Adrenal gland (tissue), 5 donors: ENCODE measurements around the gene BSG.

ENCODE experiments used
- POLR2A ChIP-seq, 2 donors: fragments of 450-650 bp; IDR thresholded peaks; one replicate each; pipeline ENCODE4 v1.6.1; 2017; ENCODE audit warnings: antibody characterized with exemption in 2 of 2, mild to moderate bottlenecking in 2 of 2, moderate library complexity in 1 of 2
- TF ChIP-seq, protein P1 (sequence below), 6 experiments: fragments of 450-650 bp in 4 of 6; fragments of 200-600 bp in 2 of 6; sonication (generic) in 1 of 6; IDR thresholded peaks; 1 replicate in 5 of 6; 2 replicates in 1 of 6; pipeline versions ENCODE4 v1.5.1 to v1.8.0; 2016 to 2021; ENCODE audit warnings: antibody characterized with exemption in 6 of 6, mild to moderate bottlenecking in 2 of 6, moderate library complexity in 1 of 6
- donor health status: DM: no; HTN: no; CAD: no.

DNA sequence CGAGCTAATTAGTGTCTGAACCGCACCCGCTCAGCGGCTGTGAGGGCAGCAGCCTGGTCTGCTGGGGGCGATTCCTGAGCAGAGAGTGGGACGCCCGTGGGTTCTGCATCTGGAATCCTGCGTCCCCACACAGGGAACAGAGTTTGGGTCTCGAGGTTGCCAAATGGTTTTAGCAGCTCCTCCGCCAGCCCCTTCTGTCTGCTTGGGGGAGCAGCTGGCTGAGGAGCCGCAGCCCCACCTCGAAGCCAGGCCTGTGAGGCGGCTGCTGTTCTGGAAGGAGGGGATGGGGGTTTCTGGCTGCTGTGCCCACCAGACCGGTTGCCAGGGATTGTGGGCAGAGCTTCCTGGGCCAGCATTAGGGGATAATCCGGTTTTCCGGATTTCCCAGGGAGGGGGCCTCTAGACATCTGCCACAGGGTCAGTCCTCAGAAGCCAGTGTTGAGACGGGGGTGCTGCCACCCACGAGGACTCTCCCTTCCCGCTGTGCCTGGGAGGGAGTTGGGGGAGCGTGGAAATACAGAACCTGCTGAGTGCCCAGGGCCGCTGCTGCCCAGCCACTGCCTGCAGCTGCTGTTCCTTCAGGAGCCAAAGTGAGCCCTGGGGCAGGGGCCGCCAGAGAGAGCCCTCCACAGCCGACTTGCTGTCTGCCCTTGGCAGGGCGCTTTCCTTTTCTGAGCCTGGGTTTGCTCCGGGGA lies 38.9 kb upstream of the BSG start:
- TF ChIP-seq POLR2A (IDR thresholded peaks at IDR 0.05): no peak
- TF ChIP-seq, protein P1, sequence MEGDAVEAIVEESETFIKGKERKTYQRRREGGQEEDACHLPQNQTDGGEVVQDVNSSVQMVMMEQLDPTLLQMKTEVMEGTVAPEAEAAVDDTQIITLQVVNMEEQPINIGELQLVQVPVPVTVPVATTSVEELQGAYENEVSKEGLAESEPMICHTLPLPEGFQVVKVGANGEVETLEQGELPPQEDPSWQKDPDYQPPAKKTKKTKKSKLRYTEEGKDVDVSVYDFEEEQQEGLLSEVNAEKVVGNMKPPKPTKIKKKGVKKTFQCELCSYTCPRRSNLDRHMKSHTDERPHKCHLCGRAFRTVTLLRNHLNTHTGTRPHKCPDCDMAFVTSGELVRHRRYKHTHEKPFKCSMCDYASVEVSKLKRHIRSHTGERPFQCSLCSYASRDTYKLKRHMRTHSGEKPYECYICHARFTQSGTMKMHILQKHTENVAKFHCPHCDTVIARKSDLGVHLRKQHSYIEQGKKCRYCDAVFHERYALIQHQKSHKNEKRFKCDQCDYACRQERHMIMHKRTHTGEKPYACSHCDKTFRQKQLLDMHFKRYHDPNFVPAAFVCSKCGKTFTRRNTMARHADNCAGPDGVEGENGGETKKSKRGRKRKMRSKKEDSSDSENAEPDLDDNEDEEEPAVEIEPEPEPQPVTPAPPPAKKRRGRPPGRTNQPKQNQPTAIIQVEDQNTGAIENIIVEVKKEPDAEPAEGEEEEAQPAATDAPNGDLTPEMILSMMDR (IDR thresholded peaks at IDR 0.05): no peak
